Panc1 (cell line): ENCODE results near the gene BTN2A1. TPM values are rescaled to one million over a fixed set of nuclear protein-coding genes. Genes with fewer than 3 reads are reported as not detected.

Source experiments
- ATAC-seq: fragments of 200-7000 bp; cut with Tn5 transposase; 2 replicates; pipeline ENCODE4 v1.9.1; 2020; ENCODE audit warnings: mild to moderate bottlenecking, moderate library complexity
- BruUV-seq: library from RNA; stranded (reverse); fragments of 400-500 nt; replicated peaks from 2 replicates; lab custom pipeline; 2021; lab: Mats Ljungman, UMichigan
- CTCF ChIA-PET: fragments of 300-600 bp; sonication (Branson Sonifier 250); formaldehyde crosslinking; loops from one replicate; lab custom pipeline; 2022; ENCODE audit warnings: antibody characterized with exemption; lab: Charles Lee
- POLR2A ChIA-PET: fragments of 300-600 bp; sonication (Branson Sonifier 250); formaldehyde crosslinking; loops from one replicate; lab custom pipeline; 2022; ENCODE audit warnings: antibody characterized with exemption; lab: Charles Lee
- DNase-seq: peaks from one replicate; pipeline ENCODE4 v3.0.0-alpha.2; 2010; ENCODE audit warnings: low read depth, low spot score
- H3K27ac ChIP-seq: 2 replicates; pipeline ENCODE4 v1.5.1; 2011; ENCODE audit warnings: mild to moderate bottlenecking, low read length, inconsistent platforms
- H3K27me3 ChIP-seq: fragments of 200-500 bp; sonication (Bioruptor generic); 2 replicates; pipeline ENCODE4 v1.6.0; 2014; ENCODE audit warnings: low read length, inconsistent platforms; ENCODE audit not compliant: control insufficient read depth, insufficient read depth
- H3K36me3 ChIP-seq: fragments of 200-500 bp; sonication (Bioruptor generic); 2 replicates; pipeline ENCODE4 v1.5.1; 2014; ENCODE audit warnings: inconsistent platforms, mild to moderate bottlenecking, low read length, moderate library complexity; ENCODE audit not compliant: control insufficient read depth, insufficient read depth
- H3K4me1 ChIP-seq: 2 replicates; pipeline ENCODE4 v1.5.1; 2011; ENCODE audit warnings: inconsistent platforms, mild to moderate bottlenecking, low read length, moderate library complexity; ENCODE audit not compliant: control insufficient read depth, insufficient read depth
- H3K4me3 ChIP-seq, 2 experiments: 2 replicates each; pipeline ENCODE4 v1.5.1; 2011 to 2012; ENCODE audit warnings: low read depth in 2 of 2, low read length in 2 of 2, mild to moderate bottlenecking in 2 of 2, inconsistent platforms in 1 of 2, moderate library complexity in 1 of 2
- H3K9me3 ChIP-seq: fragments of 200-500 bp; sonication (Bioruptor generic); 2 replicates; pipeline ENCODE4 v1.5.1; 2014; ENCODE audit warnings: low read depth, mild to moderate bottlenecking, inconsistent platforms, low read length, moderate library complexity; ENCODE audit not compliant: control insufficient read depth, insufficient read depth
- CTCF ChIP-seq: fragments of 450-650 bp; IDR thresholded peaks from 2 replicates; pipeline ENCODE4 v1.5.1; 2017; ENCODE audit warnings: mild to moderate bottlenecking
- POLR2AphosphoS5 ChIP-seq: IDR thresholded peaks from 2 replicates; pipeline ENCODE4 v1.6.1; 2012; ENCODE audit warnings: mild to moderate bottlenecking, low read depth, low read length, moderate library complexity
- REST ChIP-seq, 2 experiments: IDR thresholded peaks; 2 replicates each; pipeline ENCODE4 v1.6.1; 2011 to 2012; ENCODE audit warnings: low read depth in 2 of 2, control low read depth in 1 of 2, low read length in 1 of 2, mild to moderate bottlenecking in 1 of 2, moderate library complexity in 1 of 2; ENCODE audit not compliant: insufficient read depth in 1 of 2
- SIN3A ChIP-seq: IDR thresholded peaks from 2 replicates; pipeline ENCODE4 v1.6.1; 2012; ENCODE audit warnings: low read depth, mild to moderate bottlenecking, low read length, moderate library complexity, borderline replicate concordance; ENCODE audit not compliant: insufficient read depth
- TCF7L2 ChIP-seq: IDR thresholded peaks from 2 replicates; pipeline ENCODE4 v1.6.1; 2011; ENCODE audit warnings: mild to moderate bottlenecking, low read depth, low read length, inconsistent platforms
- in situ Hi-C: cut with HindIII; loops from 2 replicates; pipeline ENCODE4 v1.10.0; 2016; ENCODE audit warnings: low sequenced_read_pairs, low pct_unique_long_range_greater_than_20kb
- intact Hi-C: fragments of 100-400 bp; cut with micrococcal nuclease; formaldehyde crosslinking; loops from one replicate; pipeline ENCODE4 v1.10.0; 2022; ENCODE audit not compliant: unreplicated experiment
- total RNA-seq: library from RNA; stranded (reverse); gene quantifications from one replicate; pipeline ENCODE4 v1.2.1, GENCODE V29; 2021; ENCODE audit not compliant: unreplicated experiment

Gene BTN2A1
- total RNA-seq, 1 experiment from 2014 or later = 23.0 TPM

GRCh38 chr6:26494117-26494516, 36.4 kb downstream of the BTN2A1 start:
- ChIA-PET CTCF (no interaction called here), POLR2A (no interaction called here)
- no peak for DNase-seq
- Histone ChIP-seq H3K9me3 (no peaks in the 10 kb centered on the region), H3K27ac (no peak overlapping the region), H3K4me3 (no peak overlapping the region), H3K4me1 (no peaks in the 10 kb centered on the region), H3K27me3 (no peaks in the 10 kb centered on the region), H3K36me3 (no peaks in the 10 kb centered on the region)
- intact Hi-C loops = no loop called here
- no TSS peak for BruUV-seq
- TF ChIP-seq TCF7L2 (no peak), SIN3A (no peak)
- in situ Hi-C loops = no loop called here
- no peak for ATAC-seq

- H3K9me3 ChIP-seq = no peaks in the 10 kb centered on the region
- no peaks in the 10 kb centered on the region for H3K36me3 ChIP-seq
- CTCF ChIA-PET = no interaction called here
- ATAC-seq = no peak
- no peak overlapping the region for H3K4me3 ChIP-seq
- H3K27me3 ChIP-seq = no peaks in the 10 kb centered on the region
- in situ Hi-C loops = no loop called here
- POLR2A ChIA-PET = interaction anchor here (0.6 kb wide), 3 partner anchors 9 to 222 kb away, joined by 3 to 6 read pairs (median 3); partner anchors contain the start of gene BTN2A1
- no peak overlapping the region for H3K27ac ChIP-seq
- no peaks in the 10 kb centered on the region for H3K4me1 ChIP-seq
- DNase-seq = no peak
- no TSS peak for BruUV-seq
- intact Hi-C loops = no loop called here
- TF ChIP-seq REST (IDR thresholded peaks at IDR 0.05; ENCODE audit: insufficient read depth in 1 of 2, low read depth in 2 of 2, low read length in 1 of 2) (no peak), TCF7L2 (no peak), CTCF (no peak), SIN3A (no peak), POLR2AphosphoS5 (no peak)
Observed at GRCh38 chr6:26495281-26495680, 37.5 kb downstream of the BTN2A1 start.

GRCh38 chr6:26497610-26498009, 39.9 kb downstream of the BTN2A1 start:
- Histone ChIP-seq H3K4me3 (no peak overlapping the region), H3K36me3 (no peaks in the 10 kb centered on the region), H3K4me1 (0 out of 2 replicates have a peak, but pooled peaks cover 4% of the 10 kb centered on the region), H3K27ac (no peak overlapping the region), H3K9me3 (no peaks in the 10 kb centered on the region), H3K27me3 (peaks cover 8% of the 10 kb centered on the region)
- intact Hi-C loops (no loop called here), in situ Hi-C loops (no loop called here)
- CTCF ChIA-PET = no interaction called here
- no peak for TF ChIP-seq POLR2AphosphoS5
- no peak for TF ChIP-seq SIN3A
- TF ChIP-seq TCF7L2 = no peak
- TF ChIP-seq CTCF = no peak
- no peak for TF ChIP-seq REST (IDR thresholded peaks at IDR 0.05; ENCODE audit: insufficient read depth in 1 of 2, low read depth in 2 of 2, low read length in 1 of 2)
- ATAC-seq (no peak), DNase-seq (no peak)
- POLR2A ChIA-PET = no interaction called here
- no TSS peak for BruUV-seq
